Adrenal gland (tissue), 5 donors: Measurements from ENCODE around the gene MEGF11.

Experiments
- CTCF ChIP-seq, 6 experiments: fragments of 450-650 bp in 4 of 6; fragments of 200-600 bp in 2 of 6; sonication (generic) in 1 of 6; IDR thresholded peaks; 1 replicate in 5 of 6; 2 replicates in 1 of 6; pipeline versions ENCODE4 v1.5.1 to v1.8.0; 2016 to 2021; ENCODE audit warnings: antibody characterized with exemption in 6 of 6, mild to moderate bottlenecking in 2 of 6, moderate library complexity in 1 of 6
- POLR2A ChIP-seq, 2 donors: fragments of 450-650 bp; IDR thresholded peaks; one replicate each; pipeline ENCODE4 v1.6.1; 2017; ENCODE audit warnings: antibody characterized with exemption in 2 of 2, mild to moderate bottlenecking in 2 of 2, moderate library complexity in 1 of 2
- donor health status: DM: no; HTN: no; CAD: no.

- TF ChIP-seq CTCF (IDR thresholded peaks at IDR 0.05) (no peak), POLR2A (IDR thresholded peaks at IDR 0.05) (no peak)
Observed at GRCh38 chr15:66001717-66002426, 251.7 kb downstream of the MEGF11 start.
